H1 (cell line): ENCODE measurements around the gene CILP. TPM values are rescaled to one million over a fixed set of nuclear protein-coding genes. Genes with fewer than 3 reads are reported as not detected.

ENCODE experiments used
- CHD1 ChIP-seq: IDR thresholded peaks from 2 replicates; pipeline ENCODE4 v1.6.1; 2012; ENCODE audit warnings: low read depth, low read length, improper control_type of control experiment
- CHD7 ChIP-seq: fragments of 300-600 bp; sonication (generic); IDR thresholded peaks from 2 replicates; pipeline ENCODE4 v1.7.1; 2012; ENCODE audit warnings: low read length, moderate library complexity, mild to moderate bottlenecking, inconsistent platforms; ENCODE audit not compliant: insufficient replicate concordance
- CTBP2 ChIP-seq: IDR thresholded peaks from 2 replicates; pipeline ENCODE4 v1.7.0; 2011; ENCODE audit warnings: borderline replicate concordance, mild to moderate bottlenecking, moderate library complexity, mixed read lengths, low read length; ENCODE audit not compliant: insufficient read depth, insufficient read length
- HDAC6 ChIP-seq: IDR thresholded peaks from one replicate; pipeline ENCODE4 v1.7.1; 2012; ENCODE audit warnings: low read depth, mild to moderate bottlenecking, inconsistent platforms, low read length, moderate library complexity
- JUND ChIP-seq: IDR thresholded peaks from 2 replicates; pipeline ENCODE4 v1.6.1; 2011; ENCODE audit warnings: mild to moderate bottlenecking, improper control_type of control experiment, low read length
- KDM1A ChIP-seq: fragments of 200-600, 300-600 bp; sonication (generic); IDR thresholded peaks from 2 replicates; pipeline ENCODE4 v1.7.1; 2016; ENCODE audit warnings: mild to moderate bottlenecking, low read length, borderline replicate concordance
- MAFK ChIP-seq: IDR thresholded peaks from 2 replicates; pipeline ENCODE4 v1.6.1; 2012; ENCODE audit warnings: low read depth, mild to moderate bottlenecking, improper control_type of control experiment, low read length
- POU5F1 ChIP-seq: IDR thresholded peaks from 2 replicates; pipeline ENCODE4 v1.6.1; 2011; ENCODE audit warnings: low read depth, mild to moderate bottlenecking, low read length, moderate library complexity
- RBBP5 ChIP-seq: IDR thresholded peaks from 2 replicates; pipeline ENCODE4 v1.7.1; 2012; ENCODE audit warnings: low read depth, mild to moderate bottlenecking, inconsistent platforms, low read length, moderate library complexity, borderline replicate concordance
- RXRA ChIP-seq: IDR thresholded peaks from 2 replicates; pipeline ENCODE4 v1.6.1; 2011; ENCODE audit warnings: low read depth, mild to moderate bottlenecking, low read length, moderate library complexity; ENCODE audit not compliant: insufficient read depth
- SRF ChIP-seq: IDR thresholded peaks from 2 replicates; pipeline ENCODE4 v1.6.1; 2011; ENCODE audit warnings: mild to moderate bottlenecking, low read depth, low read length, moderate library complexity
- TBP ChIP-seq: IDR thresholded peaks from 2 replicates; pipeline ENCODE4 v1.6.1; 2011; ENCODE audit warnings: low read depth, low read length, improper control_type of control experiment
- TEAD4 ChIP-seq: IDR thresholded peaks from 2 replicates; pipeline ENCODE4 v1.6.1; 2012; ENCODE audit warnings: low read depth, low read length, inconsistent platforms, mixed read lengths
- polyA plus RNA-seq, 7 experiments: library from polyadenylated mRNA; depleted of rRNA in 3 of 7; stranded (reverse) in 5 of 7; unstranded in 2 of 7; fragments of >200 nt in 5 of 7; fragments of 200-250 nt in 2 of 7; gene quantifications; 1 replicate in 5 of 7; 2 replicates in 1 of 7; 4 replicates in 1 of 7; pipeline versions ENCODE4 v1.2.1 to v1.2.3, GENCODE V29; 2011 to 2013; ENCODE audit warnings: missing spikeins in 2 of 7, mixed read lengths in 2 of 7
- total RNA-seq: library from RNA; stranded (reverse); fragmentation: NEBNext Ultra II Directional; extraction: Animal tissue kit (Norgen Biotek cat#: 25700); gene quantifications from 2 replicates; pipeline ENCODE4 v1.2.1, GENCODE V29; 2021

The CILP gene
- total and polyA plus RNA-seq, 2 of the 8 experiments (the other 6 are each of a cell fraction or from before 2014, with no cell fraction given) = 0.02 TPM; not detected in 1

DNA sequence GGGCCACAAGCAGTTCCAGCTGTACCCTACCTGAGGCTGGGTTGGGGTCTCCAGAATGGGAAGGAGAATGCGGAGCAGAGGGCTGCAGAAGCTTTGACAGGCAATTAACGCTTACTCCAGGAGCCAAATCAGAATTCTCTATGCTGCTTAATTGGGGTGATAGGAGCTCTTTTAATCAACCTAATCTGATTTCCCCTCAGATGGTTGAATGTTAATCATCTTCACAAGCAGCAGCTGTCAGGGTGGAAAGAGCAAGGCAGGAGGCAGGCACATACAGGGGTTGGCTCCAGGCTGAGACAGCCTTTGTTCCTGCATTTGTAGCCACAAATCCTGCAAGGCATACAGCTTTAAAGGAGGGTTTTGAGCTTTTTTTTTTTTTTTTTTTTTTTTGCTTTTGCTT lies 2.6 kb downstream of the CILP start (continued):
- TF ChIP-seq CHD7 (no peak), TBP (no peak), SRF (no peak), RXRA (no peak), TEAD4 (no peak), MAFK (no peak), KDM1A (no peak), RBBP5 (no peak), CHD1 (no peak), POU5F1 (no peak), CTBP2 (no peak), JUND (no peak), HDAC6 (no peak)
